H1 (cell line): ENCODE measurements around the gene SLC24A4. TPM values are rescaled to one million over a fixed set of nuclear protein-coding genes. Genes with fewer than 3 reads are reported as not detected.

Experiments
- E2F6 ChIP-seq: IDR thresholded peaks from 2 replicates; pipeline ENCODE4 v1.6.1; 2012; ENCODE audit warnings: inconsistent platforms
- NANOG ChIP-seq: IDR thresholded peaks from 2 replicates; pipeline ENCODE4 v1.6.1; 2011; ENCODE audit warnings: low read length, low read depth, mild to moderate bottlenecking, inconsistent platforms; ENCODE audit not compliant: insufficient read depth, poor library complexity, severe bottlenecking
- SP2 ChIP-seq: IDR thresholded peaks from 2 replicates; pipeline ENCODE4 v1.6.1; 2012; ENCODE audit warnings: mild to moderate bottlenecking, low read length, inconsistent platforms
- polyA plus RNA-seq, 7 experiments: library from polyadenylated mRNA; depleted of rRNA in 3 of 7; stranded (reverse) in 5 of 7; unstranded in 2 of 7; fragments of >200 nt in 5 of 7; fragments of 200-250 nt in 2 of 7; gene quantifications; 1 replicate in 5 of 7; 2 replicates in 1 of 7; 4 replicates in 1 of 7; pipeline versions ENCODE4 v1.2.1 to v1.2.3, GENCODE V29; 2011 to 2013; ENCODE audit warnings: missing spikeins in 2 of 7, mixed read lengths in 2 of 7
- total RNA-seq: library from RNA; stranded (reverse); fragmentation: NEBNext Ultra II Directional; extraction: Animal tissue kit (Norgen Biotek cat#: 25700); gene quantifications from 2 replicates; pipeline ENCODE4 v1.2.1, GENCODE V29; 2021

SLC24A4 gene
- total and polyA plus RNA-seq, 2 of the 8 experiments (the other 6 are each of a cell fraction or from before 2014, with no cell fraction given) = 0.27 to 0.89 TPM

- no peak for TF ChIP-seq NANOG
- no peak for TF ChIP-seq SP2
- no peak for TF ChIP-seq E2F6
These were observed 104.1 kb downstream of the SLC24A4 start (continued) for GRCh38 chr14:92427096-92427495.
